GM18505 (cell line): ENCODE data around the gene DAAM2.

Source experiments
- ATAC-seq: cut with Tn5 transposase; IDR thresholded peaks from one replicate; pipeline ENCODE4 v1.9.1; 2021; ENCODE audit not compliant: unreplicated experiment
- POLR2A ChIP-seq: IDR thresholded peaks from 4 replicates; pipeline ENCODE4 v1.6.1; 2011; ENCODE audit warnings: borderline replicate concordance; ENCODE audit not compliant: insufficient read depth, insufficient read length; ENCODE audit errors: extremely low read depth

DAAM2 gene

DNA sequence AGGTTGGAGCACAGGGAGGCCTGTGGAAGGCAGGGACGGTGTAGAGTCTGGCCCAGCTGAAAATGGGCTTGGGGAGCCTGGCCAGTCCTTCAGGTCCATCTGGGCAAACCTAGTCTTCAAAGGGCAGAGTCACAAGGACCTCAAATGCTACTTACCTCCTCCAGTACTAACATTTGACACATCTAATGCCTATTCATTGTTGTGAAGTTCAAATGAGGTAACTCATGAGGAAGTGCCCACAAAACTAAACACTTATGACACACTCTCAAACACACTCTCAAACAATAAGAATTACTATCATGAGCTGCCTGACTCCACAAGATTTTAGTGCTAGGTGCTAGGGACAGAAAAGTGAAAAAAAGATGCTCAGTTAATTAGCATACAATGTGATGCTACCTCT lies 27.1 kb downstream of the DAAM2 start:
- no peak for ATAC-seq
- TF ChIP-seq POLR2A: no peak

DNA sequence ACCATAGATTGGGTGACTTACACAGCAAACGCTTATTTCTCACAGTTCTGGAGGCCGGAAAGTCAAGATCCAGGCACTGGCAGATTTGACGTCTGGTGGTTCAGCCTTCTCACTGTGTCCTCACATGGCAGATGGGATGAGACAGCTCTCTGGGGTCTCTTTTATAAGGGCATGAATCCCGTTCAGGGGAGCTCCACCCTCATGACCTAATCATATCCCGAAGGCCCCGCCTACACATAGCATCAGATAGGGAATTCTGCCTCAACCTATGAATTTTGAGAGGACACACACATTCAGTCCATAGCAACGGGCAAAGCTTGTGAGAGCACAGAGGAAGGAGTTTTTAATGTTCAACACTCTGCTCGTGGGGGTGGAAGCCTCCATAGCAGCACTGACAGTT lies 27.5 kb downstream of the DAAM2 start:
- no peak for ATAC-seq
- TF ChIP-seq POLR2A: no peak

DNA sequence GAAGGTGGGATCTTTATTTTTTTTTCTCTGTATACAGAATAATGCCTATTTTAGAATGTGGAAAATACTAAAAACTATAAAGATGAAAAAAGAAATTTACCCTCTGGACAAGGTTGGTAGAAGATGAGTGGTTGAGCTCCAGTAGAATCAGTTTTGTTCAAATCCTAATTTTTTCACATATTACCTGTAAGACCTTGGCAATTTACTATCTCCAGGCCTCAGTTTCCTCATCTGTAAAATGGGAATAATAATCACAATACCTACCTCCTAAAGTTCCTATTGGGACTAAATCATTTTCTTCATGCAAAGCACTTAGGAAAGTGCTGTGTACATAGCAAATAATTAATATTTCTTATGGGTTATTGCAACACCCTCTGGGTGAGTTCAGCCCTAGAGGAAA lies 28.4 kb downstream of the DAAM2 start:
- no peak for TF ChIP-seq POLR2A
- ATAC-seq: no peak

DNA sequence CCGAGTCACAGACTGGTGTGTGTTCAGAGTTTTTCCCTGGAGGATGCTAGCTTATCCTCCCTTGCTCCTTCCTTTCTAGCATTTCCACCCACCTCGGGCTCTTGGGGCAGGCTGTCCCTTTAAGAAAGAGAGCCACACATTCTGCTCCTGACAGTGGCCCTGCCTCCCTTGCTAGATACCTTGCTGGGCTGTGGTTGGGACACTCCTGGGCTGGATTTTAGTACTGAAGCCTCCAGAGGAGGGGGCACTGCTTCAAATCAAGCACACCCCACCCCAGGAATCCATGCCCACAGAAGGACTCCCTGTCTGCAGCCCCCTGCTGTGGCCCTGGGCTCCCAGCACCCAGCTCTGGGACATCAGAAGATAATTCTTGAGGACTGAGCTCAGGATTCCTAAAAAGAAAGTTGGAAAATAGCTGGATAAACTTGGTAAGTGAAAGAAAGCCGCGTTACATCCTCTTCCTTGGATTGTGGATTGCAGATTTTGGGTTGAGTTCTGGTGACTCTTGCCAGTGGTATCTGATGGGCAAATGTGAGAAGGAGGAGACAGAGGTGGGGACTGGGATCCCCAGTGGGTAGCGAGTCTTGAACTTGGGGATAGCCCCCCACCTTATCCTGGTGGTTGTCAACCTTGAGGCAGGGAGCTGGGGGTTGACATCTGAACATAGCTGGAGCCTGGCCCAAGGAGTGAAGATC lies 29.0 kb downstream of the DAAM2 start:
- no peak for ATAC-seq
- TF ChIP-seq POLR2A: no peak

DNA sequence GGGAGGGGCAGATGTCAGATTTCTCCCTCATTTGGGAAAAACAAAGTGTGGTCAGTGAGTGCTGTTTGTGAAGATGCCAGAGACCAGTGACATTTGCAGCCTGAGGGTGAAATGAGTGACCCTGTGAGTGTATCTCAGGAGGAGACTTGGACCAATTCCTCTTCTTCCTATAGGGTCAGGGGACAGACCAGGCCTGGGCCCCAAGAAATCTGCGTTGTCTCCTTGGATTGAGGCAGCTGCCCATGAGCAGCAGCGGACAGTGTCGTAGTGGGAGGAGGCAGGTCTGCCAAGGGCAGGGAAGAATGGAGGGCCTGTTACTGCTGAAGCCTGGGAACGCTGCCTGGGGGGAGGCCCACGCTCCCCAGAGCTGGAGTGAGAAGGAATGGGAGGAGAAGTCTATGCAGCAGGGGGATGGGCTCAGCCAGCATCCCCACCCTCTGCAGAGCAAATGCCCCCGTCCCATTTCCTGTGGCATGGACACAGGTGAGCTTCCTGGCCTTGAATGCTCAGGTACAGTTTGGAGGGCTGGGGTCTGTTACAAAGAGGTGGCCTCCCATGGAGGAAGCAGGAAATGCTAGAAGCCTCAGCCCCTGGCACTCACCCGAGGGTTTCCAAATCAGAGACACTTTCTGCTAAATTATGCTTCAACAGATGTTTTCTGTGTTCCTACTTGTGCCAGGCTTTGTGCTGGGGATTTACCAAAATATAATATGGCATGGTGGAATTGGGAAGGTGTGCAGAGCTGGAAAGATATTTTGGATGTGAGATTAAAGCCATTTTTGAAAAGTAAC lies 29.8 kb downstream of the DAAM2 start:
- no peak for TF ChIP-seq POLR2A
- ATAC-seq: no peak

DNA sequence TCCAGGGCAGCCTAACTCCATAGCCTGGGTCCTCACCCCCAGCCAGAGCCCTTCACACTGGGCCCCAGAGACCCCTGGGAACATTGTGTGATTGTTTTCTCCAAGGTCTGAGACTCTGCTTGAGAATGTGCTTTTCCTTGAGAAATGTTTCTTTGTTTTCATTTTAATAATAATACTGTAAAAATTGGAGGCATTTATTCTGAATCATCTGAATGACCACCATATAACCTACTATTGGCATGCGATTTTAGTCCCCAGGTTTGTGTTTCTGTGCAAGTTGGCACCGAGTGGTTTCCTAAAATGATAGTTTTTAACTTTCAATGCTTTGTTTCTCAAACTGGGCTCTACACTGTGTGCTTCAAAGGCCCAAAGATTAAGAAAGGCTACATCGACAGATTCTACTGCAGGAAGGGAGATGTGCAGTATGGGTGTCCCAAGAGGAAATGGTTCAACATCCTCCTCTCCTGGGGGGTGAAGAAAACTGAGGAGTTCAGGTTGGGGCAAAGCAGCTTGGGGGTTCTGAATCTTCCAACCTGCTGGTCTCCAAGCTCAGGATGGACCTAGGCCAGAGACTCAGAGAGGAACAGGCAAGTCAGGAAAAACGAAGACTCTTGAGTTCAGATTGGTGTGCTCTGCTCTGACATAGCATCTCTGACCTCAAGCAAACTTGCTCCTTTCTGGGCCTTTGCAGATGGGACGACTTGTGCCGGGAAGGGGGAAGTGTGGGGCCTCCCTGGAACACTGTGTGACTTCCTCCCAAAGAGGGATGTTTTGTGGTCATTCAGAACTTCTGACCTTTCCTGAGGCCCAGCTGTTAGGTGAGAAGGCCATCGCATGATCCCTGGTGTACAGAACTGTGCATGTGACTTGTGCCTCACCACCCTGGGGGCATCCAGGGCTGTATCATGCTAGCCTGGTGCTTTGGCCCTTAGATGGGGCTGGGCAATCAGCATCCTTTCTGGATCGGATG lies 31.0 kb downstream of the DAAM2 start:
- no peak for ATAC-seq
- no peak for TF ChIP-seq POLR2A

DNA sequence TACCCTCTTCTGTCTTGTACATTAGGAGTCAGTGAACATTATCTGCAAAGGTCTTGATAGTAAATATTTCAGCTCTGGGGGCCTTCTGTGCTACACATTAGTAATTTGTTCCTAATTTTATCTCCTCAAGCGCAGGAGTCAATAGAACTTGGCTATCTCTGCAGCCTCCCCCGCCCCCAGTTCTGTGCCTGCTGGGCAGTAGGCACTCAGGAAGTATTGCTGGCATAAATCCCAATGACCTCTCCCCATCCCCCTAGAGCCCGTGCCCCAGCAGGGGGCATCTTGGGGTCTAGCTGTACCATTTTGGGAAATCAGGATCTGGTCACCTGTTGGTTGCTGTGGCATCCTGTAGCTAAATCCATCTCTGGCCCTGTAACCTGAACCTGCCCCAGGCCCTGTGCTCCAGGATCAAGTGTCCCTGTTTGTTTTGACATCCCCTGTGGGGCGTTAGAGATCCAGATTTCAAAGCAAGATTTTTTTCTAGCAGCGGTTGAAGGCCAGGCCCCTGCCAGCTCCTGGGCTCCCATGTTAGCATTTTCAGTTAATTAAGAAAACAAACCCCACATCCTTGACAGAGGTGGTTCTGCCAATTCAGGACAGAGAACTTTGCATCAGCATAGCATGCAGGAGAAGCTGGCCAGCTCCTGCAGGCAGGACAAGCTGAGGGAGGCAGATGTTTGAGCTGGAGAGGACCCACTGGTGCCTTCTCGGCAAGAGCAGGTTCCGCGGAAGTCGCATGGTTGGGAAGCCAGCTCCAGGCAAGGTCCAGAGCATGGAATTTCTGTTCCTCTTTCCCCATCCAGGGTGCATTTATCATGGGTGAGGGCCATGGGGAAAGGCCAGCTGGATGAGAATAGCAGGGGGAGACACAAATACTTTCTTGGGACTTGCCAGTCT lies 32.1 kb downstream of the DAAM2 start:
- TF ChIP-seq POLR2A: no peak
- no peak for ATAC-seq

DNA sequence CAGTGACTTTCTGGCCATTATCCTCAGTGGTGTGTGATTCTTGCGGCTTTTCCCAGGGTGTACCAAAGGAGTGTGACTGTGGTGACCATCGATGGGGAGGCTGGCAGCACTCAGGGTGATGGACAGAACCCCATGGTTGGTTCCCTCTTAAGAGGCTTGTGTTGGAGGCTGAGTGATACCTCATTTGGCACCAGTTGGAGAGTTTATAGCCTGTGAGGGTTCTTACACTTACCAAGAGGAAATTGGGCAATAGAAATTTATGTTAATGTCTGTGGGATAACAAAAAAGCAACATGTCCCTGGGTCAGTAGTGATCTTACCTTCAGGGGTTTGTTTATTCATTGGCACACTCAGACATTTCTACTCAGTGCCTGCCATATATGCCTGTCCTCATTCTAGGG lies 37.2 kb downstream of the DAAM2 start:
- no peak for TF ChIP-seq POLR2A
- ATAC-seq: no peak

DNA sequence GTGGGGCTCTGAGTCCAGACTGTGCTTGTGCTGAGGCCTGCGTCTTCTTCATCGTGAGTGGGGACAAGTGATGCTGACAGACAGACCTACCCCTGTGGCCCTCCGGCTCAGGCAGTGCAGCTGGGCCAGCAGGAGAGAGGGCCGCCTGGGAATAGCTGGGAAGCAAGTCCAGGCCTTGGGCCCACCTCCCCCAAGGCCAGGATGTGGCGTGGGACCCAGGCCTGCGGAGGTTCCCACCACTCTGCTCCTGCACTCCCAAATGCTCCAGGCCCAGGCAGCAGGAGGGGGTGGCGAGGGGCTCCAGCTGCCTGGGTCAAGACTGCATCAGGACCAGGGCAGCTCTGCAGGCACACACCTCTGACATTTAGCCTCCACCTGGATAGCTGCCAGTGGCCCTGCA lies 38.3 kb downstream of the DAAM2 start:
- ATAC-seq: no peak
- TF ChIP-seq POLR2A: no peak

DNA sequence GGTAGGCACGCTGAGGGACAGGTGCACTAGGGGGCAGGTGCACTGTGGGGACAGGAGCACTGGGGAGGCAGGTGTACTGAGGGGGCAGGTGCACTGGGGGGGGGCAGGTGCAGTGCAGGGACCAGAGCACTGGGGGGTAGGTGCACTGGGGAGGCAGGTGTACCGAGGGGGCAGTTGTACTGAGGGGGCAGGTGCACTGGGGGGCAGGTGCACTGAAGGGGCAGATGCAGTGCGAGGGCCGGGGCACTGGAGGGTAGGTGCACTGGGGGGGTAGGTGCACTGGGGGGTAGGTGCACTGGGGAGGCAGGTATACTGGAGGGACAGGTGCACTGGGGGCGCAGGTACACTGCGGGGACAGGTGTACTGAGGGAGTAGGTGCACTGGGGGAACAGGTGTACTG lies 39.5 kb downstream of the DAAM2 start:
- no peak for ATAC-seq
- TF ChIP-seq POLR2A: no peak

DNA sequence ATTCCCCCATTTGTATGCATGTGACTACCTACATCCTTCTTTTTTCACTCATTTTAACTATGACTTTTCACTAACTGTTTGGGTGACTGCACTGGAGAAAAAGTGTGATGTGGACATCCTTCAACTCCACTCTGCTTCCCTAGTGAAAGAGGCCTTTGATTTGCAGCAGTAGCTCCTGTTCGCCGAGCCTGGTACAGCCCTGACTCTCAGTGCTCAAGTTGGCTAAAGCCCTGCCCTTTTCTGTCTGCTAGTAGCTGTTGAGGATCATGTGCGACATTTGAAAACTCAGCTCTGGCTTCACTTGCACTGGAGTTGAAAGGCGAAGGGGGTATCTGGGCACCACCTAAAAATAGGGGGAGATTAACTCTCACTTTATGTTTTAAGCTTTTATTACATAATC lies 42.1 kb downstream of the DAAM2 start:
- no peak for ATAC-seq
- no peak for TF ChIP-seq POLR2A

DNA sequence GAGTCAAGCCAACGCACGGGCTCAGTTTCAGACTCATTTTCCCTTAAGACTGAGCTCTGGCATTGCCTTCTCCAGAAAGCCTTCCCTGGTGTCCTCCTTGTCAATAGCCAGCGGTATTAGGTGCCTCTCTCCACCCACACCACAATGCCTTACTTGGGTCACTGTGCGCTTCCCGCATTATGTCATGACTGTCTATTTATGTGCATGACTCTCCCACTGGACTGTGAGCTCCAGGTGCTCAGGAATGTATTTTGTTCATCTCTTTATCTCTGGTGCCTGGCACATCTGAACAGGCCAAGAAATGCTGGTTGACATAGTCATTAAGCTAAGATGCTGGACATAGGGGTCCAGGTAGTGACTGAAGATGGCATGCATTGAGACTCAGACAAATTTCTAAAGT lies 42.7 kb downstream of the DAAM2 start:
- no peak for ATAC-seq
- no peak for TF ChIP-seq POLR2A
